Heart left ventricle (tissue), 13 donors: ENCODE data around the gene KIF1A.

Source experiments
- POLR2A ChIP-seq, 2 donors: fragments of 450-650 bp; IDR thresholded peaks; one replicate each; pipeline ENCODE4 v1.6.1; 2017; ENCODE audit warnings: antibody characterized with exemption in 2 of 2, mild to moderate bottlenecking in 2 of 2, moderate library complexity in 2 of 2
- TF ChIP-seq, protein P1 (sequence below), 12 donors: fragments of 200-600 bp; sonication (generic) in 4 of 12; IDR thresholded peaks; one replicate each; pipeline versions ENCODE4 v1.5.0 to v1.8.0; 2018 to 2022; ENCODE audit warnings: antibody characterized with exemption in 12 of 12, mild to moderate bottlenecking in 5 of 12
- donor health status: ischemic (EF 13 %, LVEDD 7.1; RV severe dilation, severe dysfunction).
- donor health status: DM: no; HTN: yes; CAD: no.
- donor health status: DM: no; HTN: no; CAD: no.
- donor health status: ischemic (EF 25% LVEDD 6.9; RV normal size, moderate dysfunction).
- donor health status: ischemic (EF 25% LVEDD 5.7; RV mildly dilated, moderate dysfunction).
- donor health status: ischemic (EF 35%, LVEDD 5.7; RV mildly dilated, moderate dysfunction).
- donor health status: nonischemic (EF 11% LVEDD 7.7; RV severe dilation, severe dysfunction).
- donor health status: DM: yes; HTN: yes; CAD: no.
- donor health status: PGD.
- donor health status: ischemic (EF 29% LVEDD 5.4; RV normal size, mild dysfunction).
- donor health status: nonischemic (EF 23%, LVEDD 6.1; RV moderate dilation, normal function).

DNA sequence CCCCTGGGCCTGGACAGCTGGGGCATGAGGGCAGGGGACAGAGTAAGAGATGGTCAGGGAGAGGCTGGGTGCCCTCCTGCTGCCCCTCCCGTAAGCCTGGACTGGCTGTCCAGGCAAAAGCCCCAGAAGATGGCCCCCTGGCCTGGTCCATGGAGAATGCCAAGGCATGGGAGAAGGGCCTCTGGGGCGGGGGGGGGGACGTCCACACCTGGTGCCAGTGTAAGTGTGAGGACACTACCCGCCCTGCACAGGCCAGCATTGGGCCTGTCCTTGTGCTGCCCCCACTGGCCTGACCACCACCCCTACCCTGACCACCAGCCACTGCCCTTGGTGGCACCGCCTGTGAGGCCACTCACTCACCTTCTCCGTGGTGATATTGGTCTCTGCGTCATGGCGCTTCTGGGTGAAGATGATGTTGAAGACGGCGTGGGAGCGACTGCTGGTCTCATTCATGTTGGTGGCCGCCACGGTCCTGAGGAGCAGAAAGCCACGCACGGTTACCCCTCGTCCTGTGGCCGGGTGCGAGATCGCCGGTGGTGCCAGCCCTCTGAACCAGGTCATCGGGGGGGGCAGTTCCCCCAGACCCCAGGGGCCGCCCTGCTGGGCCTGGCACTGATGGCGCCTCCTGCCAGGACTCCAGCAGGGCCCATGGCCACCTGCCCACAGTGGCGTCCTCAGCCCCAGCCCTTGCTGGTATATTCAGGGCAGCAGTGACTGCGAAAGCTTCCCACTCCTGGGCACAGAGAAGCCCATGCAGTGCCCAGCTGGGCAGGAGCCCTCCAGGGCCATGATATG is 35.2 kb downstream of the KIF1A start:
- TF ChIP-seq POLR2A (IDR thresholded peaks at IDR 0.05), result no peak
- TF ChIP-seq, protein P1, sequence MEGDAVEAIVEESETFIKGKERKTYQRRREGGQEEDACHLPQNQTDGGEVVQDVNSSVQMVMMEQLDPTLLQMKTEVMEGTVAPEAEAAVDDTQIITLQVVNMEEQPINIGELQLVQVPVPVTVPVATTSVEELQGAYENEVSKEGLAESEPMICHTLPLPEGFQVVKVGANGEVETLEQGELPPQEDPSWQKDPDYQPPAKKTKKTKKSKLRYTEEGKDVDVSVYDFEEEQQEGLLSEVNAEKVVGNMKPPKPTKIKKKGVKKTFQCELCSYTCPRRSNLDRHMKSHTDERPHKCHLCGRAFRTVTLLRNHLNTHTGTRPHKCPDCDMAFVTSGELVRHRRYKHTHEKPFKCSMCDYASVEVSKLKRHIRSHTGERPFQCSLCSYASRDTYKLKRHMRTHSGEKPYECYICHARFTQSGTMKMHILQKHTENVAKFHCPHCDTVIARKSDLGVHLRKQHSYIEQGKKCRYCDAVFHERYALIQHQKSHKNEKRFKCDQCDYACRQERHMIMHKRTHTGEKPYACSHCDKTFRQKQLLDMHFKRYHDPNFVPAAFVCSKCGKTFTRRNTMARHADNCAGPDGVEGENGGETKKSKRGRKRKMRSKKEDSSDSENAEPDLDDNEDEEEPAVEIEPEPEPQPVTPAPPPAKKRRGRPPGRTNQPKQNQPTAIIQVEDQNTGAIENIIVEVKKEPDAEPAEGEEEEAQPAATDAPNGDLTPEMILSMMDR (IDR thresholded peaks at IDR 0.05), result no peak
